ENCODE measurements around the gene AKR7A3. TPM values are rescaled to one million over a fixed set of nuclear protein-coding genes. Genes with fewer than 3 reads are reported as not detected.

AKR7A3 gene
- total RNA-seq, 2 experiments from 2014 or later = 0.84 to 1.4 TPM

DNA sequence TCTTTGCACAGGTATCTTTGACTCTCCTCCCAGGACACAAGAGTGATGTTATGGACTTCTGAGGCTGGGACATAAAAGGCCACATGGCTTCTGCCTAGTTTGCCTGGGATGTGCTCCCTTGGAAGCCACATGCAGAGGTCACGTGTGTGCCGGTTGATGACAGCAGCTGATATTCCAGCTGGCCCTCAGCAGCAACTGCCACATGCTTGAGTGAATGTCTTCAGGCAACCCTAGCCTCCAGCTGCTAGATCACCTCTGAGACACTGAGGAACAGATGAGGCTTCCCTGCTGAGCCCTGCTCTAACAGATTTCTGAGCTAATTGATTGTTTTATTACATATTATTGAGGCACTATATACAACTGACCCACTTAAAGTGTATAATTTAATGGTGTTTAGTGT lies 11.6 kb upstream of the AKR7A3 start:
- H3K36me3 ChIP-seq (ENCODE audit: insufficient read depth, low read length) = peaks cover 19% of the 10 kb centered on the region
- H3K9me3 ChIP-seq (ENCODE audit: control insufficient read depth in 1 of 2, insufficient read depth in 1 of 2, low read length in 2 of 2) = peaks cover 4% of the 10 kb centered on the region in 2 experiments
- peaks cover 57% of the 10 kb centered on the region for H3K36me3 Mint-ChIP-seq (ENCODE audit: low read depth)
- H3K4me1 ChIP-seq (ENCODE audit: insufficient read depth, low read length) = no peaks in the 10 kb centered on the region
- TF ChIP-seq, protein P1, sequence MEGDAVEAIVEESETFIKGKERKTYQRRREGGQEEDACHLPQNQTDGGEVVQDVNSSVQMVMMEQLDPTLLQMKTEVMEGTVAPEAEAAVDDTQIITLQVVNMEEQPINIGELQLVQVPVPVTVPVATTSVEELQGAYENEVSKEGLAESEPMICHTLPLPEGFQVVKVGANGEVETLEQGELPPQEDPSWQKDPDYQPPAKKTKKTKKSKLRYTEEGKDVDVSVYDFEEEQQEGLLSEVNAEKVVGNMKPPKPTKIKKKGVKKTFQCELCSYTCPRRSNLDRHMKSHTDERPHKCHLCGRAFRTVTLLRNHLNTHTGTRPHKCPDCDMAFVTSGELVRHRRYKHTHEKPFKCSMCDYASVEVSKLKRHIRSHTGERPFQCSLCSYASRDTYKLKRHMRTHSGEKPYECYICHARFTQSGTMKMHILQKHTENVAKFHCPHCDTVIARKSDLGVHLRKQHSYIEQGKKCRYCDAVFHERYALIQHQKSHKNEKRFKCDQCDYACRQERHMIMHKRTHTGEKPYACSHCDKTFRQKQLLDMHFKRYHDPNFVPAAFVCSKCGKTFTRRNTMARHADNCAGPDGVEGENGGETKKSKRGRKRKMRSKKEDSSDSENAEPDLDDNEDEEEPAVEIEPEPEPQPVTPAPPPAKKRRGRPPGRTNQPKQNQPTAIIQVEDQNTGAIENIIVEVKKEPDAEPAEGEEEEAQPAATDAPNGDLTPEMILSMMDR (IDR thresholded peaks at IDR 0.05) = no peak
- H3K27me3 ChIP-seq (ENCODE audit: control insufficient read depth in 1 of 2, insufficient read depth in 2 of 2, low read length in 2 of 2) = no peaks in the 10 kb centered on the region
- ChIA-PET POLR2A (interaction anchor here (0.9 kb wide), 1 partner anchor 12 kb away, joined by 3 read pairs; the partner anchor contains the start of genes AKR7A2 and SLC66A1), CTCF (no interaction called here)
- H3K9me3 Mint-ChIP-seq = peaks cover 3% of the 10 kb centered on the region
- no peak overlapping the region for H3K27ac ChIP-seq (ENCODE audit: low read depth in 1 of 2, low read length in 2 of 2)
- no peak for DNase-seq
- H3K27me3 Mint-ChIP-seq = no peaks in the 10 kb centered on the region
- H3K4me3 ChIP-seq (ENCODE audit: low read length) = no peak overlapping the region
- ATAC-seq (ENCODE audit: poor library complexity) = no peak
- H3K27ac Mint-ChIP-seq = no peak overlapping the region
- no peak overlapping the region for H3K4me3 Mint-ChIP-seq
- intact Hi-C loops (cut with DNase I, micrococcal nuclease) = no loop called here
- no peaks in the 10 kb centered on the region for H3K4me1 Mint-ChIP-seq (ENCODE audit: low read depth)

DNA sequence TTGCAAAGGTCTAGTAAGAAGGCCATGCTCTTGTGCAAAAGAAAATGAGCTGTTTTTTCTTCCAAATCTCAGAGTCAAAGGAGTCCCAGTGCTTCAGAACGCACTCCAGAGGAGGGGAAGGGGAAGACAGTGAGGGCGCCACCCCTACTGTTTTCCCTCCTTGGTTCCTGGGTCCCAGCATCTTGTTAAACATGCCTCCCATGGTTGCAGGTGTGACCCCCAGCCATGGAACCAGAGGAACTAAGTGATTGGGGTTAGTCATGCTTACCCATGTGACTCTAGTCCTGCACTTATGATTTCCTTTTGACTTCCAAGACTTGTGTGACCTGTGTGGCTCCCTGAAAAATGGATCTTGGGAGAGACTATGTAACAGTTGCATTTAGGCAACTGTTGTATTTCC lies 6.1 kb upstream of the AKR7A3 start:
- Histone ChIP-seq H3K9me3 (ENCODE audit: control insufficient read depth in 1 of 2, insufficient read depth in 1 of 2, low read length in 2 of 2) (peaks cover 14 to 26% of the 10 kb centered on the region in 2 experiments), H3K27ac (ENCODE audit: low read depth in 1 of 2, low read length in 2 of 2) (no peak overlapping the region), H3K36me3 (ENCODE audit: insufficient read depth, low read length) (no peaks in the 10 kb centered on the region), H3K4me1 (ENCODE audit: insufficient read depth, low read length) (no peaks in the 10 kb centered on the region), H3K4me3 (ENCODE audit: low read length) (no peak overlapping the region), H3K27me3 (ENCODE audit: control insufficient read depth in 1 of 2, insufficient read depth in 2 of 2, low read length in 2 of 2) (no peaks in the 10 kb centered on the region)
- DNase-seq (no peak), ATAC-seq (ENCODE audit: poor library complexity) (no peak)
- Mint-ChIP-seq H3K4me3 (no peak overlapping the region), H3K9me3 (peaks cover 12% of the 10 kb centered on the region), H3K27ac (no peak overlapping the region), H3K36me3 (ENCODE audit: low read depth) (peaks cover 49% of the 10 kb centered on the region), H3K4me1 (ENCODE audit: low read depth) (no peaks in the 10 kb centered on the region), H3K27me3 (peaks cover 3% of the 10 kb centered on the region)
- intact Hi-C loops (cut with DNase I, micrococcal nuclease) = no loop called here
- ChIA-PET CTCF (no interaction called here), POLR2A (no interaction called here)
- TF ChIP-seq, protein P1 (IDR thresholded peaks at IDR 0.05) = no peak

DNA sequence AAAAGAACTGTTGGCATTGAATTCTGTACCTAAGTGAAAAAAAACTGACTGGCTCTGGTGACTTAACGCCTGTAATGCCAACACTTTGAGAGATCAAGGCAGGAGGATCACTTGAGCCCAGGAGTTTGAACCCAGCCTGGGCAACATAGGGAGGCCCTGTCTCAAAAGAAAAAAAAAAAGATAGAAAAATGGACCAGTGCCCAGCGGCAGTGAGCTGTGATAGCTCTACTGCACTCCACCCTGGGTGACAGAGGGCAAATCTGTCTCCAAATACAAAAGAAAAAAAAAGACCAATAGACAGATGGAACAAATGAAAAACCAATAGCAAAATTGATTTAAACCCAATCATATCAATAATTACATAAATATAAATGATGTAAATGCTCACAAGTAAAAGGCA lies 674 bp upstream of the AKR7A3 start:
- intact Hi-C loops (cut with DNase I, micrococcal nuclease) = no loop called here
- Mint-ChIP-seq H3K36me3 (ENCODE audit: low read depth) (peaks cover 21% of the 10 kb centered on the region), H3K4me3 (peak overlapping the region; percentile 31), H3K27me3 (peaks cover 14% of the 10 kb centered on the region), H3K4me1 (ENCODE audit: low read depth) (peaks cover 9% of the 10 kb centered on the region), H3K9me3 (peaks cover 1% of the 10 kb centered on the region), H3K27ac (no peak overlapping the region)
- H3K27ac ChIP-seq (ENCODE audit: low read depth in 1 of 2, low read length in 2 of 2) = no peak overlapping the region
- H3K9me3 ChIP-seq (ENCODE audit: control insufficient read depth in 1 of 2, insufficient read depth in 1 of 2, low read length in 2 of 2) = peaks cover under 1 to 18% of the 10 kb centered on the region in 2 experiments
- H3K4me1 ChIP-seq (ENCODE audit: insufficient read depth, low read length) = peaks cover 8% of the 10 kb centered on the region
- H3K36me3 ChIP-seq (ENCODE audit: insufficient read depth, low read length) = no peaks in the 10 kb centered on the region
- ATAC-seq (ENCODE audit: poor library complexity) = no peak
- H3K4me3 ChIP-seq (ENCODE audit: low read length) = peak overlapping the region; percentile 42
- H3K27me3 ChIP-seq (ENCODE audit: control insufficient read depth in 1 of 2, insufficient read depth in 2 of 2, low read length in 2 of 2) = peaks cover 0 to 9% of the 10 kb centered on the region in 2 experiments
- TF ChIP-seq, protein P1 (IDR thresholded peaks at IDR 0.05) = no peak
- DNase-seq = no peak
- CTCF ChIA-PET = interaction anchor here (1.2 kb wide), 1 partner anchor 24 kb away, joined by 3 read pairs; no protein-coding TSS in a partner anchor
- POLR2A ChIA-PET = no interaction called here
